Thyroid gland (tissue), 4 donors: Measurements from ENCODE around the gene WIPF3.

Source experiments
- CTCF ChIP-seq, 6 experiments: fragments of 200-600 bp in 3 of 6; fragments of 450-650 bp in 3 of 6; sonication (generic) in 3 of 6; IDR thresholded peaks; one replicate each; pipeline ENCODE4 v1.5.1; 2016 to 2019; ENCODE audit warnings: antibody characterized with exemption in 6 of 6, mild to moderate bottlenecking in 2 of 6, inconsistent platforms in 1 of 6, moderate library complexity in 1 of 6
- POLR2A ChIP-seq, 2 donors: fragments of 450-650 bp; IDR thresholded peaks; one replicate each; pipeline ENCODE4 v1.6.1; 2017; ENCODE audit warnings: antibody characterized with exemption in 2 of 2, mild to moderate bottlenecking in 2 of 2, moderate library complexity in 1 of 2

- TF ChIP-seq CTCF (IDR thresholded peaks at IDR 0.05) (no peak), POLR2A (IDR thresholded peaks at IDR 0.05) (no peak)
These were observed 89.3 kb downstream of the WIPF3 start for GRCh38 chr7:29895559-29895958.
